ENCODE measurements around the gene PRMT7.

The PRMT7 gene

GRCh38 chr16:68399456-68399855, 88.6 kb downstream of the PRMT7 start:
- no peak for DNase-seq

DNA sequence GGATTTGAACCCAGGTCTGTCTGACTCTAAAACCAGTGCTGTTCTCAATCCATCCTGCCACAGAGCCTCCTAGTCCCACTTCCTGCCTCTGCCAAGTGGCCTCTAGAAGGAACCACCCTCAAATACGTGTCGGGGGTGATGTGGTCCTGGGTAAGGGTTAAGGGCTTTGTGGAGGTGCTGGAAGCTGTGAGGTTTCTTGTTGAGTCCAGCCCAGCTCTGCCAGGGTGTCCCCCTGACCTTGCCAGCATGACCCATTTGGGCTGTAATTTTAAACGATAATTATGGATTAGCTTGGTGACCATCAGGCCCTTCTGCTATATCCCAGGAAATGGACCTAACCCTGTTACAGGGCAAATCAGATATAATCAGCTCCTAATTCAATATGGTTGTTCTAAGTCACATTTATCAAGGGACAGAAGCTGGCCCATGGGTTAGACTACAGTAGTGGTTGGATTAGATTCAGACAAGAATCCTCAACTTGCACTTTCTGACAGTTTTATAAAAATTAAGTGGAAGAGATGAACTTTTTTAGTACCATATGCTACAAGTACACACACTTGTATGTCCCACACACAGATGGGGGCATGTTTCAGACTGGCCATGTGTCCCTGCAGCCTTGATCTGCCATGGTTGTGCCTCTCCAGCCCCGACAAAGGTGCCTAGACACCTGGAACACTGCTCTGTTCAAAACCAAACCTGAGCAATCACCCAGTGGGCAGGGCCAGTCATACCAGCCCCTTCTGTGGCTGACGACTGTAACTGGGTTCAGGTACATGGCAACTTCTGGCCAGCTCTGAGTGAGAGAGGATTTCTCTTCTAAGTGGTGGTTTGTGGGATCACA, 89.5 kb downstream of the PRMT7 start:
- no peak for DNase-seq

GRCh38 chr16:68400924-68401460, 90.2 kb downstream of the PRMT7 start:
- DNase-seq: peak; percentile 45

- DNase-seq: no peak
Measured at GRCh38 chr16:68401871-68402747, 91.3 kb downstream of the PRMT7 start.

DNA sequence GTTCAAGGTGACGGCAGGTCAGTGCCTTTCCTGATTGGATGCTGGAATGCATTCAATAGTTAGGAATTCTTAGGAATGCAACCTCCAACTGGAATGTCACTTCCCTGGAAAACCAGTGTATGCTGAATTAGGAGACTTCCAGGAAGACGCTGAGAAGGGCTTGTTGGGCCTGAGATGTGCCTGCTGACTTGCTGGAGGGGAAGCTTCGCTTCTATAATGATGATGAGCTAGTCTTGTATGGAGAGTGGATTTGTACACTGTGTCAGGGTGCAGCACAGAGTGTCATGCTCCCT, 91.9 kb downstream of the PRMT7 start:
- DNase-seq: no peak

- no peak for DNase-seq
Measured at GRCh38 chr16:68403177-68403576, 92.4 kb downstream of the PRMT7 start.

- no peak for DNase-seq
Measured at GRCh38 chr16:68403704-68404103, 92.9 kb downstream of the PRMT7 start.

DNA sequence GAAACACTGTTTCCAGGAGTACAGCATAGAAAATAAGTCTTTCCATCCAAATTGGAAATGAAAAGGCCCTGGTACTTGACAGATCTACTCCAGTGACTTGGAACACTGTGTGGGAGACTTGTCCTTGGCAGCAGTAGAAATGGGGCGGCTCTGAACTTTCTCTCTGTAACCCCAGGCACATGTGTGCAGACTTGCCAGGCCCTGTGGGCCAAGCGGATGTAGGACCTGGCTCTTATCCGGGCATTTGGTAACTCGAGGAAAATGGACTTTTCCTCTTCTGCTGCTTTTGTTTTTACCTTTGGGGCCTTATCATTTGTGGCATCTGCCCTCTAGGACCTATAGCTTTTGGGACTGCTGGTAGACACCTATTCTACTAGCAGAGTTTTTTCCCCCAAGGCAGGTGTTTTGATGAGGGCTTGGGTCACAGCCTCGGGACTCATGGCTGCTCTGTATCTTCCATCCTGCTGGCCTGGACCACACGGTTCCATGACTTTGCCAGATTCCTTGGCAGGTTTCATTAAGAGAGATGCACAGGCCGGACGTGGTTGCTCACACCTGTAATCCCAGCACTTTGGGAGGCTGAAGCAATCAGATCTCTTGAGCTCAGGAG, 94.0 kb downstream of the PRMT7 start:
- DNase-seq: no peak

DNA sequence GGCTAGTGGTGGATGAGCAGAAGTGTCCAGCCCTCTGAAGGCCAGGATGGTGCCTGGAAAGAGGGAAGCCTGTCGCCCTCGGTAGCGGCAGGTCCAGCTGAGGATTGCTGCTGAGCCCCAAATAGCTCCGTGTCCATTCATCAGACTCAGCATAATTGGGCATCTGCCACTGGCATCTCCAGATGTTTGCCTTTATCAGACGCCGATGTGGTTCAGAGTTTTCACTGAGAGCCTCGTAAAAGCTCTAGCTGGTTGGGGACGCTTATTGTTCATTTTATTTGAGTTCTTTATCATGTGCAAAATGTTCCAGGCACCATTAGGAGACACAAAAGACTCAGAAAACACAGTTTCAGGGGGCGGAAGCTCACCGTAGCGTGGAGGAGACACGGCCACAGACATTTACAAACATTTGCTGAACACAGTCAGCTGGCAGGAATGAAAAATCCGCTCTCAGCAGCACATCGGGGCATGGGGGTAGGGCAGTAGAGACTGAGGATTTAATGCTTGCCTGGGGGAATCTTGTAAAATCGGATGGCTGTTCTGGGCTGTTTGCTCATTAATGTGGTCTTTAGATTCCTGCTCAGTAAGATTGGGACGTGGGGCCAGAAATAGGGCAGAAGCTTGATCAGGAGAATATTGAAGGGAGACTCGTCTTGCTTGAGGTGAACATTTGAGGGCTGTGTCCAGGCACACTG, 95.8 kb downstream of the PRMT7 start:
- no peak for DNase-seq

Measured in CD4-positive, alpha-beta T cell treated with Interleukin-17A for 4 hours (primary cell).